Uterus (tissue), 4 donors: Measurements from ENCODE around the gene AHCYL2. TPM values are rescaled to one million over a fixed set of nuclear protein-coding genes. Genes with fewer than 3 reads are reported as not detected.

Source experiments
- DNase-seq, 2 donors: peaks; one replicate each; pipeline ENCODE4 v3.0.0-alpha.2; 2019 to 2020
- H3K27ac ChIP-seq, 2 donors: fragments of 200-600 bp; sonication (generic); 1 replicate in 1 of 2; 2 replicates in 1 of 2; pipeline ENCODE4 v1.5.1; 2016 to 2018
- H3K27me3 ChIP-seq, 2 donors: fragments of 200-600 bp; sonication (generic); one replicate each; pipeline ENCODE4 v1.5.1; 2018 to 2019; ENCODE audit warnings: control low read depth in 1 of 2
- H3K36me3 ChIP-seq, 2 donors: fragments of 200-600 bp; sonication (generic); one replicate each; pipeline ENCODE4 v1.5.1; 2019; ENCODE audit warnings: control low read depth in 1 of 2
- H3K4me1 ChIP-seq, 2 donors: fragments of 200-600 bp; sonication (generic); one replicate each; pipeline ENCODE4 v1.5.1; 2018 to 2019; ENCODE audit warnings: control low read depth in 1 of 2
- H3K4me3 ChIP-seq, 2 donors: fragments of 200-600 bp; sonication (generic); 1 replicate in 1 of 2; 2 replicates in 1 of 2; pipeline ENCODE4 v1.5.1; 2018 to 2019; ENCODE audit warnings: mild to moderate bottlenecking in 1 of 2
- H3K9me3 ChIP-seq, 2 donors: fragments of 200-600 bp; sonication (generic); one replicate each; pipeline ENCODE4 v1.5.1; 2019; ENCODE audit warnings: control low read depth in 1 of 2
- CTCF ChIP-seq, 4 experiments: fragments of 200-600 bp in 2 of 4; fragments of 450-650 bp in 2 of 4; sonication (generic) in 2 of 4; IDR thresholded peaks; one replicate each; pipeline ENCODE4 v1.5.1; 2016 to 2019; ENCODE audit warnings: antibody characterized with exemption in 4 of 4, mild to moderate bottlenecking in 2 of 4, moderate library complexity in 1 of 4
- POLR2A ChIP-seq, 2 donors: fragments of 450-650 bp; IDR thresholded peaks; one replicate each; pipeline ENCODE4 v1.6.1; 2016; ENCODE audit warnings: antibody characterized with exemption in 2 of 2, mild to moderate bottlenecking in 1 of 2, moderate library complexity in 1 of 2
- intact Hi-C: fragments of 100-400 bp; cut with DNase I; formaldehyde crosslinking; loops from one replicate; pipeline ENCODE4 v1.15.1; 2023; ENCODE audit warnings: low total_unique reads
- total RNA-seq, 4 donors: library from RNA; depleted of rRNA in 3 of 4; stranded (reverse); fragments of >200 nt in 3 of 4; gene quantifications; one replicate each; pipeline versions ENCODE4 v1.1.0 to v1.2.4, GENCODE V29; 2014 to 2023
- donor health status: DM: yes; HTN: yes; CAD: no.

AHCYL2 gene
- total RNA-seq, 4 donors from 2014 or later, result 5.6 to 29.2 (median 23.7) TPM

GRCh38 chr7:129278688-129279087 lies 53.9 kb downstream of the AHCYL2 start:
- Histone ChIP-seq H3K9me3 (no peaks in the 10 kb centered on the region), H3K27ac (no peak overlapping the region), H3K4me1 (no peaks in the 10 kb centered on the region), H3K4me3 (no peak overlapping the region), H3K27me3 (no peaks in the 10 kb centered on the region), H3K36me3 (no peaks in the 10 kb centered on the region)
- no peak for TF ChIP-seq POLR2A (IDR thresholded peaks at IDR 0.05)
- no peak for TF ChIP-seq CTCF (IDR thresholded peaks at IDR 0.05)
- intact Hi-C loops, result no loop called here
- DNase-seq, result no peak

GRCh38 chr7:129279757-129280156 lies 54.9 kb downstream of the AHCYL2 start:
- no peak for TF ChIP-seq CTCF (IDR thresholded peaks at IDR 0.05)
- no peak for TF ChIP-seq POLR2A (IDR thresholded peaks at IDR 0.05)
- Histone ChIP-seq H3K27ac (no peak overlapping the region), H3K4me1 (no peaks in the 10 kb centered on the region), H3K36me3 (no peaks in the 10 kb centered on the region), H3K4me3 (no peak overlapping the region), H3K9me3 (no peaks in the 10 kb centered on the region), H3K27me3 (no peaks in the 10 kb centered on the region)
- no peak for DNase-seq
- intact Hi-C loops, result no loop called here

- intact Hi-C loops, result no loop called here
- DNase-seq, result no peak
- no peak for TF ChIP-seq CTCF (IDR thresholded peaks at IDR 0.05)
- TF ChIP-seq POLR2A (IDR thresholded peaks at IDR 0.05), result no peak
- no peak overlapping the region for H3K27ac ChIP-seq
- H3K36me3 ChIP-seq, result no peaks in the 10 kb centered on the region
- no peaks in the 10 kb centered on the region for H3K27me3 ChIP-seq
- no peaks in the 10 kb centered on the region for H3K9me3 ChIP-seq
- H3K4me3 ChIP-seq, result no peak overlapping the region
- H3K4me1 ChIP-seq, result no peaks in the 10 kb centered on the region
Observed at GRCh38 chr7:129281163-129281562, 56.3 kb downstream of the AHCYL2 start.

- H3K4me3 ChIP-seq, result no peak overlapping the region
- no peaks in the 10 kb centered on the region for H3K27me3 ChIP-seq
- TF ChIP-seq CTCF (IDR thresholded peaks at IDR 0.05), result no peak
- no peak for TF ChIP-seq POLR2A (IDR thresholded peaks at IDR 0.05)
- intact Hi-C loops, result no loop called here
- no peaks in the 10 kb centered on the region for H3K9me3 ChIP-seq
- H3K4me1 ChIP-seq, result no peaks in the 10 kb centered on the region
- H3K27ac ChIP-seq, result no peak overlapping the region
- H3K36me3 ChIP-seq, result no peaks in the 10 kb centered on the region
- no peak for DNase-seq
Observed at GRCh38 chr7:129282865-129283264, 58.0 kb downstream of the AHCYL2 start.

GRCh38 chr7:129283936-129284335 lies 59.1 kb downstream of the AHCYL2 start:
- no peaks in the 10 kb centered on the region for H3K27me3 ChIP-seq
- intact Hi-C loops, result no loop called here
- no peaks in the 10 kb centered on the region for H3K36me3 ChIP-seq
- no peak overlapping the region for H3K27ac ChIP-seq
- H3K4me3 ChIP-seq, result no peak overlapping the region
- TF ChIP-seq POLR2A (IDR thresholded peaks at IDR 0.05), result no peak
- no peak for TF ChIP-seq CTCF (IDR thresholded peaks at IDR 0.05)
- H3K9me3 ChIP-seq, result no peaks in the 10 kb centered on the region
- no peaks in the 10 kb centered on the region for H3K4me1 ChIP-seq
- DNase-seq, result no peak
